HEK293 (cell line): ENCODE results near the gene DLG1.
A peak's percentile ranks its signal among the peaks of the same experiment; 100 is the strongest.
"Not testable (repeated sequence)": the region's sequence is repeated elsewhere in the genome, so short reads cannot be mapped to it uniquely, and the experiment has no call there.

Experiments used
- CTCF ChIA-PET: fragments of 350-600 bp; formaldehyde crosslinking; extraction: SDS; loops from one replicate; lab custom pipeline; 2021; ENCODE audit warnings: antibody characterized with exemption; lab: Yijun Ruan, JAX
- POLR2A ChIA-PET: fragments of 300-600 bp; formaldehyde crosslinking; extraction: SDS; loops from one replicate; lab custom pipeline; 2020; ENCODE audit warnings: antibody characterized with exemption, inconsistent platforms; lab: Yijun Ruan, JAX
- H3K27ac ChIP-seq: fragments of 200-500 bp; sonication (Bioruptor generic); 2 replicates; pipeline ENCODE4 v1.5.1; 2014; ENCODE audit warnings: low read depth, low read length, control low read depth, inconsistent platforms; ENCODE audit errors: extremely low read depth
- H3K36me3 ChIP-seq, 2 experiments: fragments of 200-500 bp in 1 of 2; sonication (Bioruptor generic) in 1 of 2; 1 replicate in 1 of 2; 2 replicates in 1 of 2; pipeline ENCODE4 v1.5.1; 2014 to 2017; ENCODE audit warnings: inconsistent platforms in 2 of 2, low read length in 2 of 2; ENCODE audit not compliant: control insufficient read depth in 2 of 2, insufficient read depth in 1 of 2
- H3K4me1 ChIP-seq: fragments of 200-500 bp; sonication (Bioruptor generic); 2 replicates; pipeline ENCODE4 v1.5.1; 2014; ENCODE audit warnings: mild to moderate bottlenecking, low read length, inconsistent platforms; ENCODE audit not compliant: control insufficient read depth, insufficient read depth
- H3K4me3 ChIP-seq: 2 replicates; pipeline ENCODE4 v1.5.1; 2011; ENCODE audit warnings: low read depth, mild to moderate bottlenecking, control low read depth, low read length, moderate library complexity
- H3K9me3 ChIP-seq: fragments of 200-500 bp; sonication (Bioruptor generic); 2 replicates; pipeline ENCODE4 v1.5.1; 2014; ENCODE audit warnings: low read depth, low read length, inconsistent platforms; ENCODE audit not compliant: control insufficient read depth, insufficient read depth
- MZF1 ChIP-seq: fragments of 450-650 bp; formaldehyde crosslinking; IDR thresholded peaks from 2 replicates; pipeline ENCODE4 v1.5.1; 2017; ENCODE audit warnings: missing biosample characterization, missing genetic modification characterization, borderline replicate concordance
- REPIN1 ChIP-seq: fragments of 450-650 bp; formaldehyde crosslinking; IDR thresholded peaks from 2 replicates; pipeline ENCODE4 v1.5.1; 2017; ENCODE audit warnings: missing biosample characterization, missing genetic modification characterization, low read depth
- ZBTB20 ChIP-seq: fragments of 450-650 bp; formaldehyde crosslinking; IDR thresholded peaks from 2 replicates; pipeline ENCODE4 v1.5.1; 2016; ENCODE audit warnings: missing biosample characterization, missing genetic modification characterization
- ZNF121 ChIP-seq: fragments of 450-650 bp; formaldehyde crosslinking; IDR thresholded peaks from 2 replicates; pipeline ENCODE4 v1.5.1; 2016; ENCODE audit warnings: missing biosample characterization, missing genetic modification characterization
- ZNF138 ChIP-seq: fragments of 450-650 bp; formaldehyde crosslinking; IDR thresholded peaks from 2 replicates; pipeline ENCODE4 v1.5.1; 2016; ENCODE audit warnings: missing biosample characterization, missing genetic modification characterization, borderline replicate concordance
- ZNF146 ChIP-seq: fragments of 450-650 bp; formaldehyde crosslinking; IDR thresholded peaks from 2 replicates; pipeline ENCODE4 v1.5.1; 2016; ENCODE audit warnings: missing biosample characterization, missing genetic modification characterization
- ZNF24 ChIP-seq: fragments of 450-650 bp; formaldehyde crosslinking; IDR thresholded peaks from 2 replicates; pipeline ENCODE4 v1.5.1; 2016; ENCODE audit warnings: missing biosample characterization, missing genetic modification characterization
- ZNF292 ChIP-seq: fragments of 450-650 bp; formaldehyde crosslinking; IDR thresholded peaks from 2 replicates; pipeline ENCODE4 v1.5.1; 2016; ENCODE audit warnings: low read depth, missing biosample characterization, missing genetic modification characterization, borderline replicate concordance
- ZNF398 ChIP-seq: fragments of 450-650 bp; formaldehyde crosslinking; IDR thresholded peaks from 2 replicates; pipeline ENCODE4 v1.5.1; 2017; ENCODE audit warnings: missing biosample characterization, missing genetic modification characterization
- ZNF473 ChIP-seq: fragments of 450-650 bp; formaldehyde crosslinking; IDR thresholded peaks from 2 replicates; pipeline ENCODE4 v1.5.1; 2017; ENCODE audit warnings: missing biosample characterization, missing genetic modification characterization
- ZNF544 ChIP-seq: fragments of 450-650 bp; formaldehyde crosslinking; IDR thresholded peaks from 2 replicates; pipeline ENCODE4 v1.5.0; 2017; ENCODE audit warnings: missing biosample characterization, missing genetic modification characterization
- ZNF548 ChIP-seq: fragments of 450-650 bp; formaldehyde crosslinking; IDR thresholded peaks from 2 replicates; pipeline ENCODE4 v1.5.1; 2016; ENCODE audit warnings: missing biosample characterization, missing genetic modification characterization
- ZNF558 ChIP-seq: fragments of 450-650 bp; formaldehyde crosslinking; IDR thresholded peaks from 2 replicates; pipeline ENCODE4 v1.5.1; 2016; ENCODE audit warnings: missing biosample characterization, missing genetic modification characterization
- ZNF580 ChIP-seq: fragments of 450-650 bp; formaldehyde crosslinking; IDR thresholded peaks from 2 replicates; pipeline ENCODE4 v1.5.1; 2016; ENCODE audit warnings: missing biosample characterization, missing genetic modification characterization
- ZNF660 ChIP-seq: fragments of 450-650 bp; IDR thresholded peaks from 2 replicates; pipeline ENCODE4 v1.5.1; 2018; ENCODE audit warnings: missing biosample characterization, mild to moderate bottlenecking, missing genetic modification characterization
- ZNF664 ChIP-seq: fragments of 450-650 bp; formaldehyde crosslinking; IDR thresholded peaks from 2 replicates; pipeline ENCODE4 v1.5.1; 2016; ENCODE audit warnings: missing biosample characterization, missing genetic modification characterization
- TF ChIP-seq, protein P1 (sequence below): fragments of 450-650 bp; formaldehyde crosslinking; IDR thresholded peaks from 2 replicates; pipeline ENCODE4 v1.5.1; 2016; ENCODE audit warnings: missing biosample characterization, missing genetic modification characterization
- TF ChIP-seq, protein P2 (sequence below): fragments of 450-650 bp; formaldehyde crosslinking; IDR thresholded peaks from 2 replicates; pipeline ENCODE4 v1.5.1; 2016; ENCODE audit warnings: missing biosample characterization, missing genetic modification characterization

The DLG1 gene

DNA sequence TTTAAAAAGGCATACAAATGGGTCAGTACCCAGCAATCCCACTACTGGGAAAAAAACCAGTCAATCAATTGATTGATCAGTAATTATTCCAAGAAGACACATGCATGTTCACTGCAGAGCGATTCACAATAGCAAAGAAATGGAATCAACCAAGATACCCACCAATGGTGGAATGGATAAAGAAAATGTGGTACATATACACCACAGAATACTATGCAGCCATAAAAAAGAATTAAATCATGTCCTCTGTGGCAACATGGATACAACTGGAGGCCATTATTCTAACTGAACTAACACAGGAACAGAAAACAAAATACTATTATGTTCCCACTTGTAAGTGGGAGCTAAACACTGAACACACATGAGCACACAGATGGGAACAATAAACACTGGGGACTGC is 103.1 kb downstream of the DLG1 start:
- TF ChIP-seq ZNF146 (tag by site-specific recombination) = peak; percentile 97
- TF ChIP-seq ZNF398 (tag by site-specific recombination) = no peak
- TF ChIP-seq, protein P1, sequence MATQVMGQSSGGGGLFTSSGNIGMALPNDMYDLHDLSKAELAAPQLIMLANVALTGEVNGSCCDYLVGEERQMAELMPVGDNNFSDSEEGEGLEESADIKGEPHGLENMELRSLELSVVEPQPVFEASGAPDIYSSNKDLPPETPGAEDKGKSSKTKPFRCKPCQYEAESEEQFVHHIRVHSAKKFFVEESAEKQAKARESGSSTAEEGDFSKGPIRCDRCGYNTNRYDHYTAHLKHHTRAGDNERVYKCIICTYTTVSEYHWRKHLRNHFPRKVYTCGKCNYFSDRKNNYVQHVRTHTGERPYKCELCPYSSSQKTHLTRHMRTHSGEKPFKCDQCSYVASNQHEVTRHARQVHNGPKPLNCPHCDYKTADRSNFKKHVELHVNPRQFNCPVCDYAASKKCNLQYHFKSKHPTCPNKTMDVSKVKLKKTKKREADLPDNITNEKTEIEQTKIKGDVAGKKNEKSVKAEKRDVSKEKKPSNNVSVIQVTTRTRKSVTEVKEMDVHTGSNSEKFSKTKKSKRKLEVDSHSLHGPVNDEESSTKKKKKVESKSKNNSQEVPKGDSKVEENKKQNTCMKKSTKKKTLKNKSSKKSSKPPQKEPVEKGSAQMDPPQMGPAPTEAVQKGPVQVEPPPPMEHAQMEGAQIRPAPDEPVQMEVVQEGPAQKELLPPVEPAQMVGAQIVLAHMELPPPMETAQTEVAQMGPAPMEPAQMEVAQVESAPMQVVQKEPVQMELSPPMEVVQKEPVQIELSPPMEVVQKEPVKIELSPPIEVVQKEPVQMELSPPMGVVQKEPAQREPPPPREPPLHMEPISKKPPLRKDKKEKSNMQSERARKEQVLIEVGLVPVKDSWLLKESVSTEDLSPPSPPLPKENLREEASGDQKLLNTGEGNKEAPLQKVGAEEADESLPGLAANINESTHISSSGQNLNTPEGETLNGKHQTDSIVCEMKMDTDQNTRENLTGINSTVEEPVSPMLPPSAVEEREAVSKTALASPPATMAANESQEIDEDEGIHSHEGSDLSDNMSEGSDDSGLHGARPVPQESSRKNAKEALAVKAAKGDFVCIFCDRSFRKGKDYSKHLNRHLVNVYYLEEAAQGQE (tag by site-specific recombination) = no peak
- TF ChIP-seq ZNF544 (tag by site-specific recombination) = no peak
- TF ChIP-seq ZBTB20 (tag by site-specific recombination) = no peak
- no peak for TF ChIP-seq ZNF473
- no peak for TF ChIP-seq ZNF660 (tag by site-specific recombination)
- TF ChIP-seq MZF1 = no peak
- TF ChIP-seq ZNF24 (tag by site-specific recombination) = no peak
- TF ChIP-seq ZNF138 = no peak
- TF ChIP-seq ZNF580 (tag by site-specific recombination) = 0 out of 2 replicates have a peak, but pooled peaks have one; percentile 31
- CTCF ChIA-PET = no interaction called here
- POLR2A ChIA-PET = interaction anchor here (0.7 kb wide), 1 partner anchor 545 kb away, joined by 3 read pairs; no protein-coding TSS in a partner anchor
- H3K4me3 ChIP-seq = no peak overlapping the region
- peaks cover 0 to 4% of the 10 kb centered on the region in 2 experiments; a peak in 1 of 3 replicates for H3K36me3 ChIP-seq
- no peak overlapping the region for H3K27ac ChIP-seq
- H3K4me1 ChIP-seq = no peaks in the 10 kb centered on the region
- H3K9me3 ChIP-seq = no peaks in the 10 kb centered on the region

DNA sequence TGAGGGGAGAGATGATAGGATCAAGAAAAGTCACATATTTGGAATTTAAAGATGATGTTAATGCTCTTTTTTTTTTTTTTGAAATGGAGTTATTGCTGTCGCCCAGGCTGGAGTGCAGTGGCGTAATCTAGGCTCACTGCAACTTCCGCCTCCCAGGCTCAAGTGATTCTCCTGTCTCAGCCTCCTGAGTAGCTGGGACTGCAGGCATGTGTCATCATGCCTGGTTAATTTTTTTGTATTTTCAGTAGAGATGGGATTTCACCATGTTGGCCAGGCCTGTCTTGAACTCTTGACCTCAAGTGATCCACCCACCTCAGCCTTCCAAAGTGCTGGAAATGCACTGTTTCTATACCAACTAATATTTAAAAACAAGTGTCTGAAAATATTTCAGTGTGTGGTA is 104.7 kb downstream of the DLG1 start:
- H3K36me3 ChIP-seq, CTCF ChIA-PET, POLR2A ChIA-PET, H3K4me3 ChIP-seq, H3K4me1 ChIP-seq, H3K9me3 ChIP-seq, H3K27ac ChIP-seq: not testable (repeated sequence)

- Histone ChIP-seq H3K4me1 (no peaks in the 10 kb centered on the region), H3K9me3 (no peaks in the 10 kb centered on the region), H3K27ac (no peak overlapping the region)
- CTCF ChIA-PET = no interaction called here
- TF ChIP-seq ZNF544 (tag by site-specific recombination) (no peak), ZNF121 (peak; percentile 93)
- TF ChIP-seq, all 188 proteins: peak for 1
- POLR2A ChIA-PET = no interaction called here
- no peak overlapping the region for H3K4me3 ChIP-seq
- H3K36me3 ChIP-seq = peaks cover 0 to 4% of the 10 kb centered on the region in 2 experiments; a peak in 1 of 3 replicates
Observed at GRCh38 chr3:197191897-197192296, 106.5 kb downstream of the DLG1 start.

DNA sequence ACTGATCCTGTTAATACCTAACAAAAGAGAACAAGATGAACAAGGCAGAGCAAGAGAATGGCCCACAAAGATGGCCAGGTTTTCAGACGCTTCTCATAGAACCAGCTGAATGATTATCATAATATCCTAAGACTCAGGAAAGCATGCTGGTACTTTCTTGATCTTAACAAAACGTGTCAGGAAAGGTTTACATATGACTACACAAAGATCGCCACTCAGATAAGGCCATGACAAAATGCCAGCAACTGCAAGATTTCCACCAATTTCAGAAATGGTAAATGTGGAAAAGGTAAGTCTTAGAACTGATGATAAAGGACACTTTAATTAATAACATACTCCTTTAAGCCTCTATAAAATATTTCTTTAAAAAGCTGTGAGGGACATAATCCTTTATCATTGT is 108.8 kb downstream of the DLG1 start:
- H3K4me1 ChIP-seq = no peaks in the 10 kb centered on the region
- no peak overlapping the region for H3K27ac ChIP-seq
- H3K9me3 ChIP-seq = no peaks in the 10 kb centered on the region
- ChIA-PET POLR2A (no interaction called here), CTCF (interaction anchor here (0.6 to 1.0 kb wide), 2 partner anchors 423 to 581 kb away, joined by 3 to 5 read pairs; no protein-coding TSS in a partner anchor)
- no peak overlapping the region for H3K4me3 ChIP-seq
- peaks cover 0 to 4% of the 10 kb centered on the region in 2 experiments; a peak in 1 of 3 replicates for H3K36me3 ChIP-seq
- TF ChIP-seq REPIN1 (tag by site-specific recombination) = no peak
- no peak for TF ChIP-seq ZNF664 (tag by site-specific recombination)
- no peak for TF ChIP-seq ZNF292 (tag by site-specific recombination)
- no peak for TF ChIP-seq ZNF558 (tag by site-specific recombination)
- no peak for TF ChIP-seq ZNF548 (tag by site-specific recombination)
- TF ChIP-seq, protein P2, sequence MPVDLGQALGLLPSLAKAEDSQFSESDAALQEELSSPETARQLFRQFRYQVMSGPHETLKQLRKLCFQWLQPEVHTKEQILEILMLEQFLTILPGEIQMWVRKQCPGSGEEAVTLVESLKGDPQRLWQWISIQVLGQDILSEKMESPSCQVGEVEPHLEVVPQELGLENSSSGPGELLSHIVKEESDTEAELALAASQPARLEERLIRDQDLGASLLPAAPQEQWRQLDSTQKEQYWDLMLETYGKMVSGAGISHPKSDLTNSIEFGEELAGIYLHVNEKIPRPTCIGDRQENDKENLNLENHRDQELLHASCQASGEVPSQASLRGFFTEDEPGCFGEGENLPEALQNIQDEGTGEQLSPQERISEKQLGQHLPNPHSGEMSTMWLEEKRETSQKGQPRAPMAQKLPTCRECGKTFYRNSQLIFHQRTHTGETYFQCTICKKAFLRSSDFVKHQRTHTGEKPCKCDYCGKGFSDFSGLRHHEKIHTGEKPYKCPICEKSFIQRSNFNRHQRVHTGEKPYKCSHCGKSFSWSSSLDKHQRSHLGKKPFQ (tag by site-specific recombination) = no peak
